IMR-90 (cell line): Measurements from ENCODE around the gene CLPX. TPM values are rescaled to one million over a fixed set of nuclear protein-coding genes. Genes with fewer than 3 reads are reported as not detected.

Source experiments
- ATAC-seq: fragments of 200-7000 bp; cut with Tn5 transposase; 2 replicates; pipeline ENCODE4 v1.9.1; 2020; ENCODE audit warnings: low read depth, mild to moderate bottlenecking, moderate library complexity
- BruUV-seq: library from RNA; stranded (reverse); fragments of 400-500 nt; replicated peaks from 2 replicates; lab custom pipeline; 2021; lab: Mats Ljungman, UMichigan
- CTCF ChIA-PET: fragments of 300-600 bp; formaldehyde crosslinking; extraction: SDS; loops from one replicate; lab custom pipeline; 2021; ENCODE audit warnings: antibody characterized with exemption; lab: Yijun Ruan, JAX
- POLR2A ChIA-PET: fragments of 300-600 bp; sonication (Branson Sonifier 250); formaldehyde crosslinking; loops from one replicate; lab custom pipeline; 2022; ENCODE audit warnings: antibody characterized with exemption; ENCODE audit not compliant: unreplicated experiment; lab: Charles Lee
- DNase-seq: peaks from one replicate; pipeline ENCODE4 v3.0.0; 2013
- H2AFZ ChIP-seq: replicated peaks from 2 replicates; pipeline ENCODE3; 2013; ENCODE audit warnings: low read length, mild to moderate bottlenecking; ENCODE audit not compliant: poor library complexity
- H2AK5ac ChIP-seq: 2 replicates; pipeline ENCODE4 v1.6.1; 2013; ENCODE audit warnings: low read depth, low read length, inconsistent platforms
- H2AK9ac ChIP-seq: replicated peaks from 2 replicates; pipeline ENCODE3; 2013; ENCODE audit warnings: mild to moderate bottlenecking, low read depth, low read length, moderate library complexity; ENCODE audit not compliant: poor library complexity
- H2BK120ac ChIP-seq: 2 replicates; pipeline ENCODE4 v1.6.1; 2013; ENCODE audit warnings: low read depth, low read length, inconsistent platforms
- H2BK15ac ChIP-seq: 3 replicates; pipeline ENCODE4 v1.6.1; 2013; ENCODE audit warnings: low read depth, low read length, inconsistent platforms
- H2BK20ac ChIP-seq: 2 replicates; pipeline ENCODE4 v1.6.1; 2013; ENCODE audit warnings: low read depth, mild to moderate bottlenecking, inconsistent platforms, low read length, moderate library complexity
- H2BK5ac ChIP-seq: 2 replicates; pipeline ENCODE4 v1.6.1; 2013; ENCODE audit warnings: mild to moderate bottlenecking, low read depth, low read length, inconsistent platforms; ENCODE audit not compliant: poor library complexity, severe bottlenecking
- H3K14ac ChIP-seq: replicated peaks from 2 replicates; pipeline ENCODE4 v1.6.1; 2013; ENCODE audit warnings: low read depth, low read length, inconsistent platforms
- H3K18ac ChIP-seq: 2 replicates; pipeline ENCODE4 v1.6.1; 2013; ENCODE audit warnings: low read depth, low read length, control low read depth
- H3K23ac ChIP-seq: 2 replicates; pipeline ENCODE4 v1.6.1; 2013; ENCODE audit warnings: low read depth, low read length, inconsistent platforms
- H3K27ac ChIP-seq: 2 replicates; pipeline ENCODE4 v1.5.1; 2013; ENCODE audit warnings: mild to moderate bottlenecking, control low read depth, low read length; ENCODE audit not compliant: insufficient read depth
- H3K27me3 ChIP-seq: 2 replicates; pipeline ENCODE4 v1.6.1; 2013; ENCODE audit warnings: low read length; ENCODE audit not compliant: control insufficient read depth, insufficient read depth
- H3K36me3 ChIP-seq: 2 replicates; pipeline ENCODE4 v1.6.1; 2013; ENCODE audit warnings: low read length, mixed read lengths; ENCODE audit not compliant: control insufficient read depth, insufficient read depth
- H3K4ac ChIP-seq: 2 replicates; pipeline ENCODE4 v1.6.1; 2013; ENCODE audit warnings: low read depth, low read length, inconsistent platforms
- H3K4me1 ChIP-seq: 2 replicates; pipeline ENCODE4 v1.6.1; 2013; ENCODE audit warnings: low read length, mixed read lengths; ENCODE audit not compliant: control insufficient read depth, insufficient read depth
- H3K4me2 ChIP-seq: 2 replicates; pipeline ENCODE4 v1.6.1; 2013; ENCODE audit warnings: low read depth, mild to moderate bottlenecking, control low read depth, low read length, moderate library complexity
- H3K4me3 ChIP-seq: 2 replicates; pipeline ENCODE4 v1.5.1; 2013; ENCODE audit warnings: low read depth, mild to moderate bottlenecking, control low read depth, low read length, moderate library complexity; ENCODE audit not compliant: insufficient read depth
- H3K56ac ChIP-seq: 2 replicates; pipeline ENCODE4 v1.6.1; 2013; ENCODE audit warnings: low read length, inconsistent platforms; ENCODE audit not compliant: insufficient read depth; ENCODE audit errors: extremely low read depth
- H3K79me1 ChIP-seq, 2 experiments: 2 replicates each; pipeline ENCODE4 v1.6.1; 2013; ENCODE audit warnings: low read length in 2 of 2, inconsistent platforms in 1 of 2, low read depth in 1 of 2
- H3K9ac ChIP-seq: 2 replicates; pipeline ENCODE4 v1.6.1; 2013; ENCODE audit warnings: low read depth, low read length, control low read depth
- H3K9me1 ChIP-seq: 2 replicates; pipeline ENCODE4 v1.6.1; 2013; ENCODE audit warnings: low read length, inconsistent platforms; ENCODE audit not compliant: insufficient read depth
- H3K9me3 ChIP-seq: 2 replicates; pipeline ENCODE4 v1.6.1; 2013; ENCODE audit warnings: low read length; ENCODE audit not compliant: control insufficient read depth, insufficient read depth
- H4K20me1 ChIP-seq: 2 replicates; pipeline ENCODE4 v1.6.1; 2013; ENCODE audit warnings: low read length, inconsistent platforms; ENCODE audit not compliant: insufficient read depth
- H4K5ac ChIP-seq: 2 replicates; pipeline ENCODE4 v1.6.1; 2013; ENCODE audit warnings: mild to moderate bottlenecking, low read depth, low read length, control low read depth
- H4K8ac ChIP-seq, 2 experiments: 2 replicates each; pipeline ENCODE4 v1.6.1; 2013; ENCODE audit warnings: low read depth in 2 of 2, low read length in 2 of 2, control low read depth in 1 of 2, inconsistent platforms in 1 of 2
- H4K91ac ChIP-seq: 2 replicates; pipeline ENCODE4 v1.6.1; 2013; ENCODE audit warnings: low read depth, low read length, inconsistent platforms; ENCODE audit not compliant: insufficient read depth
- BHLHE40 ChIP-seq: fragments of 150-350 bp; IDR thresholded peaks from 2 replicates; pipeline ENCODE4 v1.6.1; 2016; ENCODE audit warnings: mild to moderate bottlenecking, low read depth, low read length
- CEBPB ChIP-seq: IDR thresholded peaks from 2 replicates; pipeline ENCODE4 v1.6.1; 2012; ENCODE audit warnings: low read depth, low read length, improper control_type of control experiment
- CTCF ChIP-seq: conservative IDR thresholded peaks from 2 replicates; pipeline ENCODE4 v1.5.1; 2012; ENCODE audit warnings: mild to moderate bottlenecking, low read depth, low read length, improper control_type of control experiment
- FOS ChIP-seq: fragments of 150-350 bp; IDR thresholded peaks from 2 replicates; pipeline ENCODE4 v1.6.1; 2016; ENCODE audit warnings: low read depth, low read length
- MXI1 ChIP-seq: IDR thresholded peaks from 2 replicates; pipeline ENCODE4 v1.6.1; 2012; ENCODE audit warnings: low read depth, mild to moderate bottlenecking, low read length, moderate library complexity, borderline replicate concordance
- SMC3 ChIP-seq: fragments of 150-350 bp; IDR thresholded peaks from 2 replicates; pipeline ENCODE4 v1.6.1; 2016; ENCODE audit warnings: low read depth, mild to moderate bottlenecking, antibody characterized with exemption, low read length, moderate library complexity
- USF2 ChIP-seq: fragments of 150-350 bp; IDR thresholded peaks from 2 replicates; pipeline ENCODE4 v1.6.1; 2017; ENCODE audit warnings: mild to moderate bottlenecking, antibody characterized with exemption, low read length, low read depth
- WGBS, 2 experiments: methylation state at CpG; one replicate each; pipeline versions ENCODE4 v1.1.5 to v1.1.7; 2013; ENCODE audit warnings: missing lambda C conversion rate in 2 of 2; ENCODE audit not compliant: insufficient read length in 1 of 2; ENCODE audit errors: extremely low coverage in 2 of 2; 5-methylcytosine and 5-hydroxymethylcytosine counted together
- dilution Hi-C: fragments of 300-500 bp; cut with HindIII; formaldehyde crosslinking; loops from one replicate; pipeline ENCODE4 v1.14.3; 2018; ENCODE audit warnings: low sequenced_read_pairs; ENCODE audit not compliant: unreplicated experiment
- in situ Hi-C: fragments of 300-500 bp; cut with MboI; formaldehyde crosslinking; loops from 3 replicates; pipeline ENCODE4 v1.14.3; 2019; ENCODE audit warnings: low sequenced_read_pairs, inconsistent platforms, mixed read lengths
- intact Hi-C: fragments of 100-400 bp; cut with micrococcal nuclease; formaldehyde crosslinking; loops from 2 replicates; pipeline ENCODE4 v1.10.0; 2022
- polyA plus RNA-seq, 3 experiments: library from polyadenylated mRNA; depleted of rRNA; stranded (reverse); fragments of >200 nt; gene quantifications; 2 replicates each; pipeline ENCODE4 v1.2.3, GENCODE V29; 2012; ENCODE audit warnings: low replicate concordance in 1 of 3
- total RNA-seq: library from RNA; depleted of rRNA; stranded (reverse); fragments of >200 nt; gene quantifications from 2 replicates; pipeline ENCODE4 v1.2.3, GENCODE V29; 2012

Gene CLPX
- total and polyA plus RNA-seq, 2 of the 4 experiments (the other 2 are of a cell fraction): 25.8 to 26.9 TPM

GRCh38 chr15:65211482-65211982 is 26.4 kb upstream of the CLPX start:
- H3K9me3 ChIP-seq: no peaks in the 10 kb centered on the region
- no peak overlapping the region for H4K8ac ChIP-seq
- H2AFZ ChIP-seq: peak overlapping the region; percentile 73
- peak; percentile 85 for ATAC-seq
- no peak overlapping the region for H3K9ac ChIP-seq
- POLR2A ChIA-PET: no interaction called here
- intact Hi-C loops: no loop called here
- H2BK120ac ChIP-seq: no peak overlapping the region
- H3K36me3 ChIP-seq: no peaks in the 10 kb centered on the region
- no peak overlapping the region for H2BK20ac ChIP-seq
- H2BK5ac ChIP-seq: no peak overlapping the region
- H3K79me1 ChIP-seq: no peaks in the 10 kb centered on the region
- H4K5ac ChIP-seq: no peak overlapping the region
- no peak overlapping the region for H3K56ac ChIP-seq
- TF ChIP-seq CEBPB (no peak), USF2 (no peak), CTCF (no peak), MXI1 (no peak), FOS (no peak), SMC3 (no peak), BHLHE40 (no peak)
- dilution Hi-C loops: no loop called here
- H3K4ac ChIP-seq: no peak overlapping the region
- H2AK5ac ChIP-seq: no peak overlapping the region
- WGBS, 2 experiments: 0% methylated on average over 1 of the region's 6 CpGs; no CpG with 5 or more reads in 1 of the 2 experiments
- no peaks in the 10 kb centered on the region for H3K9me1 ChIP-seq
- no peak overlapping the region for H3K4me3 ChIP-seq
- no peaks in the 10 kb centered on the region for H4K20me1 ChIP-seq
- peak; percentile 59 for DNase-seq
- peaks cover 12% of the 10 kb centered on the region; the same call in 1 of the 2 replicates for H3K4me1 ChIP-seq
- H3K18ac ChIP-seq: no peak overlapping the region; the same call in 1 of the 2 replicates
- H2AK9ac ChIP-seq: no peak overlapping the region
- no peak overlapping the region for H3K27ac ChIP-seq
- no peak overlapping the region for H4K91ac ChIP-seq
- no peak overlapping the region for H3K14ac ChIP-seq
- H3K23ac ChIP-seq: no peak overlapping the region
- in situ Hi-C loops: no loop called here
- H3K4me2 ChIP-seq: peak overlapping the region; percentile 45; the same call in 1 of the 2 replicates
- H2BK15ac ChIP-seq: no peak overlapping the region
- CTCF ChIA-PET: no interaction called here
- peaks cover 22% of the 10 kb centered on the region for H3K27me3 ChIP-seq
- no TSS peak for BruUV-seq
